GM12875 (cell line): ENCODE data around the gene RBL1.
"Not testable (repeated sequence)": the region's sequence is repeated elsewhere in the genome, so short reads cannot be mapped to it uniquely, and the experiment has no call there.

Source experiments
- H3K4me3 ChIP-seq: one replicate; pipeline ENCODE4 v1.5.1; 2011; ENCODE audit warnings: low read depth, low read length, control low read depth
- CTCF ChIP-seq: IDR thresholded peaks from 2 replicates; pipeline ENCODE4 v1.5.1; 2011; ENCODE audit warnings: low read depth, mild to moderate bottlenecking, control low read depth, inconsistent platforms, low read length, moderate library complexity, borderline replicate concordance; ENCODE audit not compliant: insufficient read depth

Gene RBL1

GRCh38 chr20:37095599-37096414 lies at the start of gene RBL1:
RBL1 (minus strand) TSS chr20:37095997; CDS start chr20:37095928, 69 bp downstream.
- TF ChIP-seq CTCF = no peak
- H3K4me3 ChIP-seq = peak within 1 kb of the TSS; percentile 57

GRCh38 chr20:37144856-37145404 lies 49.1 kb upstream of the RBL1 start:
- no peak overlapping the region for H3K4me3 ChIP-seq
- TF ChIP-seq CTCF = no peak

- no peak for TF ChIP-seq CTCF
- no peak overlapping the region for H3K4me3 ChIP-seq
Measured at GRCh38 chr20:37142708-37143107, 46.9 kb upstream of the RBL1 start.

GRCh38 chr20:37137547-37137946 lies 41.8 kb upstream of the RBL1 start:
- no peak for TF ChIP-seq CTCF
- no peak overlapping the region for H3K4me3 ChIP-seq

- no peak overlapping the region for H3K4me3 ChIP-seq
- no peak for TF ChIP-seq CTCF
Measured at GRCh38 chr20:37133952-37134351, 38.2 kb upstream of the RBL1 start.

- no peak for TF ChIP-seq CTCF
- H3K4me3 ChIP-seq = no peak overlapping the region
Measured at GRCh38 chr20:37131486-37131885, 35.7 kb upstream of the RBL1 start.

GRCh38 chr20:37128803-37129202 lies 33.0 kb upstream of the RBL1 start:
- TF ChIP-seq CTCF = no peak
- no peak overlapping the region for H3K4me3 ChIP-seq

- H3K4me3 ChIP-seq = not testable (repeated sequence)
Measured at GRCh38 chr20:37126290-37126689, 30.5 kb upstream of the RBL1 start.
